Neutrophil (primary cell): ENCODE data around the gene TNFAIP8.

Source experiments
- H3K27ac ChIP-seq: fragments of 200-600 bp; sonication (generic); 2 replicates; pipeline ENCODE4 v1.5.1; 2016; ENCODE audit warnings: mild to moderate bottlenecking, moderate library complexity
- H3K27me3 ChIP-seq: fragments of 200-600 bp; sonication (generic); 2 replicates; pipeline ENCODE4 v1.6.0; 2016; ENCODE audit warnings: mild to moderate bottlenecking
- H3K36me3 ChIP-seq: fragments of 200-600 bp; sonication (generic); 2 replicates; pipeline ENCODE4 v1.5.1; 2017
- H3K4me1 ChIP-seq, 2 experiments: fragments of 200-600 bp in 1 of 2; sonication (generic) in 1 of 2; 1 replicate in 1 of 2; 2 replicates in 1 of 2; pipeline versions ENCODE4 v1.5.1 to v1.6.1; 2013 to 2016; ENCODE audit warnings: low read depth in 1 of 2, low read length in 1 of 2, mild to moderate bottlenecking in 1 of 2, moderate library complexity in 1 of 2; ENCODE audit not compliant: control insufficient read depth in 1 of 2, insufficient read depth in 1 of 2
- H3K4me3 ChIP-seq, 2 experiments: fragments of 200-600 bp in 1 of 2; sonication (generic) in 1 of 2; 1 replicate in 1 of 2; 2 replicates in 1 of 2; pipeline ENCODE4 v1.5.1; 2013 to 2016; ENCODE audit warnings: low read depth in 1 of 2, low read length in 1 of 2, mild to moderate bottlenecking in 1 of 2, moderate library complexity in 1 of 2
- H3K9me3 ChIP-seq: fragments of 200-600 bp; sonication (generic); 2 replicates; pipeline ENCODE4 v1.5.1; 2016
- CTCF ChIP-seq: fragments of 200-600 bp; sonication (generic); IDR thresholded peaks from 2 replicates; pipeline ENCODE4 v1.5.1; 2016; ENCODE audit warnings: antibody characterized with exemption

The TNFAIP8 gene

DNA sequence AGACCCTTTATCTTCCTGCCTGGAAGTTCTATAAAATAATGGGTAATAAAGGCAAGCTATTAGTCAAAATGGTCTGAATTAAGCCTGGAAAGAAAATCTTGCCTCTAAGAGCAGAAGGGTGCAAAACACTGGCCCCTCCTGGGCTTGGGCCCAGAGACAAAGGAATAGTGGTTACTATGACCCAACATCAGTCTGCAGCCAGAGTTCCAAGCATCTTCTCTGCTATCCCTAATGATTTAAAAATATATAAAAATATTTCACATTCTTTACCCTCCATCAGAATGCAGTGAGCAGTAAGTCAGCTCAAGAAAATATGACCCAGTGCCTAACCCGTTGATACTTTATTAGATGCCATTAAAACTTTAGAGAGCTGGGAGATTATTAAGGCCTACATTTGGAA, 14.7 kb downstream of the TNFAIP8 start:
- Histone ChIP-seq H3K4me1 (peaks cover 21 to 49% of the 10 kb centered on the region in 2 experiments), H3K27ac (peak overlapping the region; percentile 61), H3K9me3 (no peaks in the 10 kb centered on the region), H3K27me3 (no peaks in the 10 kb centered on the region), H3K4me3 (no peak overlapping the region), H3K36me3 (peaks cover 3% of the 10 kb centered on the region)
- no peak for TF ChIP-seq CTCF

GRCh38 chr5:119371146-119371545, 15.3 kb downstream of the TNFAIP8 start:
- no peak for TF ChIP-seq CTCF
- H3K9me3 ChIP-seq = no peaks in the 10 kb centered on the region
- H3K36me3 ChIP-seq = peaks cover 3% of the 10 kb centered on the region
- H3K27me3 ChIP-seq = no peaks in the 10 kb centered on the region
- no peak overlapping the region for H3K4me3 ChIP-seq
- peak overlapping the region; percentile 61 for H3K27ac ChIP-seq
- peaks cover 16 to 43% of the 10 kb centered on the region in 2 experiments for H3K4me1 ChIP-seq

DNA sequence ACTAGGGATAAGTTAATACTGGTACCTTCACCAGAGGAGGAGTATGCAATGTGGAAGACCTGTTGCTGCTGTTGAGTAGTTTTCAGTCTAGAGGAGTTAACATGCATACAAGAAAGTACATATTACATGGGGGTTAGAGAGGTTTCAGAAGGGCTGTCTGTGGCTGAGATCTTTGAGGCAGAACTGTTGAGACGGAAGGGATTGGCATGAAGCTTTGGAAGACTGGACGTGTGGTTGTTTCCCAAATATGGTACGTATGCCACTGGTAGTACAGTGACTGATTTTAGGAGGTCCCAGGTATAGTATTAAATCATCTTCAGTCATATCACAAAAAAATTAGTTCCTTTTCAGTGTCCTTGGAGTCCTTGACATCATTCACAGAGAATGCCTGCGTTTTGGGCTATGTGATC, 17.6 kb downstream of the TNFAIP8 start:
- Histone ChIP-seq H3K4me3 (no peak overlapping the region), H3K9me3 (no peaks in the 10 kb centered on the region), H3K27ac (peak overlapping the region; percentile 43), H3K4me1 (peaks cover 2 to 20% of the 10 kb centered on the region in 2 experiments), H3K27me3 (no peaks in the 10 kb centered on the region), H3K36me3 (peaks cover 3% of the 10 kb centered on the region)
- no peak for TF ChIP-seq CTCF

- Histone ChIP-seq H3K27me3 (no peaks in the 10 kb centered on the region), H3K4me3 (no peak overlapping the region), H3K27ac (peak overlapping the region; percentile 36), H3K36me3 (peaks cover 3% of the 10 kb centered on the region), H3K9me3 (no peaks in the 10 kb centered on the region), H3K4me1 (peaks cover 2 to 12% of the 10 kb centered on the region in 2 experiments)
- TF ChIP-seq CTCF = no peak
Observed at GRCh38 chr5:119374901-119375300, 19.1 kb downstream of the TNFAIP8 start.

GRCh38 chr5:119377066-119377465, 21.2 kb downstream of the TNFAIP8 start:
- TF ChIP-seq CTCF = no peak
- Histone ChIP-seq H3K27ac (peak overlapping the region; percentile 10), H3K9me3 (no peaks in the 10 kb centered on the region), H3K4me1 (peaks cover under 1 to 9% of the 10 kb centered on the region in 2 experiments), H3K4me3 (no peak overlapping the region), H3K36me3 (peaks cover 3% of the 10 kb centered on the region), H3K27me3 (no peaks in the 10 kb centered on the region)
